GM23338 (cell line): ENCODE data around the gene ADCY6. TPM values are rescaled to one million over a fixed set of nuclear protein-coding genes. Genes with fewer than 3 reads are reported as not detected.

Source experiments
- ATAC-seq: fragments of 200-7000 bp; cut with Tn5 transposase; 3 replicates; pipeline ENCODE4 v1.9.1; 2020
- DNase-seq: peaks from one replicate; pipeline ENCODE4 v3.0.0-alpha.2; 2015; ENCODE audit warnings: low spot score
- H2AFZ ChIP-seq: fragments of 200-600 bp; sonication (generic); 2 replicates; pipeline ENCODE4 v1.8.0; 2016; ENCODE audit warnings: antibody characterized with exemption, mild to moderate bottlenecking, moderate library complexity
- H3F3A ChIP-seq: fragments of 200-600 bp; sonication (generic); replicated peaks from 2 replicates; pipeline ENCODE4 v1.8.0; 2017; ENCODE audit warnings: antibody characterized with exemption, mixed run types, low read depth
- H3K27ac ChIP-seq: fragments of 200-600 bp; sonication (generic); 2 replicates; pipeline ENCODE4 v1.6.1; 2016; ENCODE audit warnings: low read depth
- H3K27me3 ChIP-seq: fragments of 200-600 bp; sonication (generic); 2 replicates; pipeline ENCODE4 v1.8.0; 2016; ENCODE audit warnings: mild to moderate bottlenecking, mixed run types, moderate library complexity; ENCODE audit not compliant: insufficient read depth
- H3K36me3 ChIP-seq: fragments of 200-600 bp; sonication (generic); 2 replicates; pipeline ENCODE4 v1.8.0; 2016; ENCODE audit warnings: mild to moderate bottlenecking; ENCODE audit not compliant: insufficient read depth
- H3K4me1 ChIP-seq: fragments of 200-600 bp; sonication (generic); 2 replicates; pipeline ENCODE4 v1.8.0; 2016; ENCODE audit warnings: mild to moderate bottlenecking, moderate library complexity; ENCODE audit not compliant: insufficient read depth
- H3K4me2 ChIP-seq: fragments of 200-600 bp; sonication (generic); 2 replicates; pipeline ENCODE4 v1.7.1; 2017; ENCODE audit warnings: mixed run types
- H3K4me3 ChIP-seq: fragments of 200-600 bp; sonication (generic); 2 replicates; pipeline ENCODE4 v1.6.1; 2016; ENCODE audit warnings: mixed run types
- H3K79me2 ChIP-seq: fragments of 200-600 bp; sonication (generic); replicated peaks from 2 replicates; pipeline ENCODE4 v1.8.0; 2017; ENCODE audit warnings: mild to moderate bottlenecking; ENCODE audit not compliant: insufficient read depth
- H3K9me2 ChIP-seq: fragments of 200-600 bp; sonication (generic); 2 replicates; pipeline ENCODE4 v1.8.0; 2017; ENCODE audit not compliant: insufficient read depth
- H4K20me1 ChIP-seq: fragments of 200-600 bp; sonication (generic); replicated peaks from 2 replicates; pipeline ENCODE4 v1.8.0; 2017; ENCODE audit warnings: mild to moderate bottlenecking; ENCODE audit not compliant: insufficient read depth
- H3K27ac Mint-ChIP-seq: 2 replicates; pipeline ENCODE4 v1.8.0; 2020; ENCODE audit warnings: inconsistent platforms, mild to moderate bottlenecking, moderate library complexity, mixed read lengths
- H3K27me3 Mint-ChIP-seq: 3 replicates; pipeline ENCODE4 v1.8.0; 2022; ENCODE audit warnings: low read depth, mild to moderate bottlenecking, moderate library complexity, mixed read lengths, inconsistent platforms; ENCODE audit not compliant: insufficient read depth, poor library complexity
- H3K36me3 Mint-ChIP-seq: 3 replicates; pipeline ENCODE4 v1.8.0; 2021; ENCODE audit warnings: low read depth, mild to moderate bottlenecking, inconsistent platforms, moderate library complexity, mixed read lengths
- H3K4me1 Mint-ChIP-seq: 3 replicates; pipeline ENCODE4 v1.8.0; 2020; ENCODE audit warnings: mild to moderate bottlenecking, inconsistent platforms, mixed read lengths
- H3K4me3 Mint-ChIP-seq: 3 replicates; pipeline ENCODE4 v1.8.0; 2021; ENCODE audit warnings: moderate library complexity, mild to moderate bottlenecking, inconsistent platforms, mixed read lengths
- H3K9me3 Mint-ChIP-seq: 3 replicates; pipeline ENCODE4 v1.8.0; 2020; ENCODE audit warnings: moderate library complexity, mild to moderate bottlenecking, inconsistent platforms, mixed read lengths
- EZH2 ChIP-seq: fragments of 200-600 bp; sonication (generic); IDR thresholded peaks from one replicate; pipeline ENCODE4 v1.8.0; 2017; ENCODE audit warnings: antibody characterized with exemption, mild to moderate bottlenecking, low read depth; ENCODE audit not compliant: unreplicated experiment
- EZH2phosphoT487 ChIP-seq: fragments of 200-600 bp; sonication (generic); IDR thresholded peaks from one replicate; pipeline ENCODE4 v1.8.1; 2018; ENCODE audit warnings: antibody characterized with exemption; ENCODE audit not compliant: unreplicated experiment
- JUNB ChIP-seq: IDR thresholded peaks from one replicate; pipeline ENCODE4 v1.6.1; 2016; ENCODE audit warnings: antibody characterized with exemption; ENCODE audit not compliant: unreplicated experiment
- NANOG ChIP-seq: IDR thresholded peaks from 2 replicates; pipeline ENCODE4 v1.6.1; 2016; ENCODE audit warnings: antibody characterized with exemption, borderline replicate concordance
- POLR2AphosphoS5 ChIP-seq: IDR thresholded peaks from 2 replicates; pipeline ENCODE4 v1.6.1; 2016; ENCODE audit warnings: antibody characterized with exemption, low read depth
- STAT1 ChIP-seq: IDR thresholded peaks from one replicate; pipeline ENCODE4 v1.6.1; 2016; ENCODE audit warnings: antibody characterized with exemption; ENCODE audit not compliant: unreplicated experiment
- ZNF114 ChIP-seq: fragments of 250-450 bp; sonication (Bioruptor Pico); IDR thresholded peaks from 2 replicates; pipeline ENCODE4 v1.5.0; 2020; ENCODE audit warnings: mild to moderate bottlenecking, moderate library complexity
- ZNF331 ChIP-seq: fragments of 250-450 bp; sonication (Bioruptor Pico); IDR thresholded peaks from 2 replicates; pipeline ENCODE4 v1.5.0; 2020; ENCODE audit warnings: low read depth, mild to moderate bottlenecking, moderate library complexity
- polyA plus RNA-seq: library from polyadenylated mRNA; unstranded; fragments of >200 nt; fragmentation: Nextera tagmentation; extraction: Ambion mirVana; gene quantifications from 2 replicates; pipeline ENCODE4 v1.2.1, GENCODE V29; 2016
- total RNA-seq: library from RNA; depleted of rRNA; stranded (reverse); fragments of >200 nt; shearing (Covaris generic); gene quantifications from 2 replicates; pipeline ENCODE4 v1.2.3, GENCODE V29; 2014
- TF ChIP-seq, protein P1 (sequence below): IDR thresholded peaks from 2 replicates; pipeline ENCODE4 v1.6.1; 2016; ENCODE audit warnings: antibody characterized with exemption
- TF ChIP-seq, protein P2 (sequence below): IDR thresholded peaks from one replicate; pipeline ENCODE4 v1.6.1; 2018; ENCODE audit warnings: antibody characterized with exemption; ENCODE audit not compliant: unreplicated experiment
- TF ChIP-seq, protein P3 (sequence below), 2 experiments: fragments of 200-600 bp in 1 of 2; sonication (generic) in 1 of 2; conservative IDR thresholded peaks; 2 replicates each; pipeline versions ENCODE4 v1.5.1 to v1.6.1; 2016 to 2017; ENCODE audit warnings: antibody characterized with exemption in 2 of 2, low read depth in 2 of 2, mild to moderate bottlenecking in 2 of 2, moderate library complexity in 1 of 2

Gene ADCY6
- total and polyA plus RNA-seq, 2 experiments from 2014 or later = 1.0 to 16.5 TPM

DNA sequence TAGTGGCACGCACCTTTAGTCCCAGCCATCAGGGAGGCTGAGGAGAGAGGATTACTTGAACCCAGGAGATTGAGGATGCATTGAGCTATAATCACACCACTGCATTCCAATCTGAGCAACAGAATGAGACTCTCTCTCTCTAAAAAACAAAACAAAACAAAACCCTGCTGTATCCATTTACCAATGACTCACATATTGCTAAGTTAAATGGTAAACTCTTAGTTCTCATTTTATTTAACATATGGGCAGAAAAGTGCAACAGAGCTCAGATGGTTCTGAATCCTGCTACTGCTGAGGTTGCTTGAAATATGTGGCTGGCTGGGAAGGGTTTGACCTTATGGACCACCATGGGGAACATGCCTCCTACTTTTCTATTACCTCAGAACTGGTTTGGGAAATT is 38.7 kb downstream of the ADCY6 start:
- Histone ChIP-seq H3K4me2 (no peak overlapping the region), H3K27ac (no peak overlapping the region), H3K4me3 (no peak overlapping the region), H4K20me1 (no peaks in the 10 kb centered on the region), H3F3A (no peaks in the 10 kb centered on the region), H3K4me1 (no peaks in the 10 kb centered on the region), H3K27me3 (no peaks in the 10 kb centered on the region), H3K79me2 (no peaks in the 10 kb centered on the region), H2AFZ (no peak overlapping the region), H3K9me2 (no peaks in the 10 kb centered on the region), H3K36me3 (no peaks in the 10 kb centered on the region)
- TF ChIP-seq EZH2phosphoT487 = no peak
- no peak for TF ChIP-seq NANOG
- TF ChIP-seq, protein P1, sequence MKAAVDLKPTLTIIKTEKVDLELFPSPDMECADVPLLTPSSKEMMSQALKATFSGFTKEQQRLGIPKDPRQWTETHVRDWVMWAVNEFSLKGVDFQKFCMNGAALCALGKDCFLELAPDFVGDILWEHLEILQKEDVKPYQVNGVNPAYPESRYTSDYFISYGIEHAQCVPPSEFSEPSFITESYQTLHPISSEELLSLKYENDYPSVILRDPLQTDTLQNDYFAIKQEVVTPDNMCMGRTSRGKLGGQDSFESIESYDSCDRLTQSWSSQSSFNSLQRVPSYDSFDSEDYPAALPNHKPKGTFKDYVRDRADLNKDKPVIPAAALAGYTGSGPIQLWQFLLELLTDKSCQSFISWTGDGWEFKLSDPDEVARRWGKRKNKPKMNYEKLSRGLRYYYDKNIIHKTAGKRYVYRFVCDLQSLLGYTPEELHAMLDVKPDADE = no peak
- no peak for TF ChIP-seq EZH2
- TF ChIP-seq, protein P2, sequence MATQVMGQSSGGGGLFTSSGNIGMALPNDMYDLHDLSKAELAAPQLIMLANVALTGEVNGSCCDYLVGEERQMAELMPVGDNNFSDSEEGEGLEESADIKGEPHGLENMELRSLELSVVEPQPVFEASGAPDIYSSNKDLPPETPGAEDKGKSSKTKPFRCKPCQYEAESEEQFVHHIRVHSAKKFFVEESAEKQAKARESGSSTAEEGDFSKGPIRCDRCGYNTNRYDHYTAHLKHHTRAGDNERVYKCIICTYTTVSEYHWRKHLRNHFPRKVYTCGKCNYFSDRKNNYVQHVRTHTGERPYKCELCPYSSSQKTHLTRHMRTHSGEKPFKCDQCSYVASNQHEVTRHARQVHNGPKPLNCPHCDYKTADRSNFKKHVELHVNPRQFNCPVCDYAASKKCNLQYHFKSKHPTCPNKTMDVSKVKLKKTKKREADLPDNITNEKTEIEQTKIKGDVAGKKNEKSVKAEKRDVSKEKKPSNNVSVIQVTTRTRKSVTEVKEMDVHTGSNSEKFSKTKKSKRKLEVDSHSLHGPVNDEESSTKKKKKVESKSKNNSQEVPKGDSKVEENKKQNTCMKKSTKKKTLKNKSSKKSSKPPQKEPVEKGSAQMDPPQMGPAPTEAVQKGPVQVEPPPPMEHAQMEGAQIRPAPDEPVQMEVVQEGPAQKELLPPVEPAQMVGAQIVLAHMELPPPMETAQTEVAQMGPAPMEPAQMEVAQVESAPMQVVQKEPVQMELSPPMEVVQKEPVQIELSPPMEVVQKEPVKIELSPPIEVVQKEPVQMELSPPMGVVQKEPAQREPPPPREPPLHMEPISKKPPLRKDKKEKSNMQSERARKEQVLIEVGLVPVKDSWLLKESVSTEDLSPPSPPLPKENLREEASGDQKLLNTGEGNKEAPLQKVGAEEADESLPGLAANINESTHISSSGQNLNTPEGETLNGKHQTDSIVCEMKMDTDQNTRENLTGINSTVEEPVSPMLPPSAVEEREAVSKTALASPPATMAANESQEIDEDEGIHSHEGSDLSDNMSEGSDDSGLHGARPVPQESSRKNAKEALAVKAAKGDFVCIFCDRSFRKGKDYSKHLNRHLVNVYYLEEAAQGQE = no peak
- TF ChIP-seq ZNF331 = no peak
- Mint-ChIP-seq H3K9me3 (no peaks in the 10 kb centered on the region), H3K4me1 (no peaks in the 10 kb centered on the region), H3K27ac (no peak overlapping the region), H3K4me3 (no peak overlapping the region), H3K36me3 (no peaks in the 10 kb centered on the region), H3K27me3 (peaks cover 2% of the 10 kb centered on the region)
- no peak for ATAC-seq
- no peak for DNase-seq

DNA sequence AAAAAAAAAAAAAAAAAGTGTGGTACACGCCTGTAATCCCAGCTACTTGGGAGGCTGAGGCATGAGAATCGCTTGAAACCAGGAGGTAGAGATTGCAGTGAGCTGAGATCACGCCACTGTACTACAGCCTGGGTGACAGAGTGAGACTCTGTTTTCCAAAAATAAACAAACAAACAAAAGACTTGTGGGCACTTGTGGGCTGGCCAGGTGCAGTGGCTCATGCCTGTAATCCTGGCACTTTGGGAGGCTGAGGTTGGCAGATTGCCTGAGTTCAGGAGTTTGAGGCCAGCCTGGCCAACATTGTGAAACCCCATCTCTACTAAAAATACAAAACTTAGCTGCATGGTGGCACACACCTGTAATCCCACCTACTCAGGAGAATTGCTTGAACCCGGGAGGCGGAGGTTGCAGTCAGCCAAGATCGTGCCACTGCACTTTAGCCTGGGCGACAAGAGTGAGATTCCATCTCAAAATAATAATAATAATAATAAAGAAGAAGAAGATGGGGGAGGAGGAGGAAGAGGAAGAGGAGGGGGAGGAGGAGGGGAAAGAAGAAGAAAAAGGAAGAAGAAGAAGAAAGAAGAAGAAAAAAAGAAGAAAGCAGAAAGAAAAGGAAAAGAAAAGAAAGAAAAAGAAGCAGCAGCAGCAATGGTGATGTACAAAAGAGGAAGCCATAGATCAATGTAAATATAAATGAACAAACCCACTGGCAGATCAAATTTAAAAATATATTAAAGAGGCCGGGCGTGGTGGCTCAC is 44.5 kb downstream of the ADCY6 start:
- no peaks in the 10 kb centered on the region for H3K27me3 Mint-ChIP-seq
- DNase-seq (no peak), ATAC-seq (no peak)
- no peaks in the 10 kb centered on the region for H4K20me1 ChIP-seq
- no peaks in the 10 kb centered on the region for H3K36me3 ChIP-seq
- H2AFZ ChIP-seq = no peak overlapping the region
- H3K9me2 ChIP-seq = no peaks in the 10 kb centered on the region
- no peak overlapping the region for H3K27ac ChIP-seq
- no peaks in the 10 kb centered on the region for H3K36me3 Mint-ChIP-seq
- no peak overlapping the region for H3K4me3 ChIP-seq
- no peaks in the 10 kb centered on the region for H3K27me3 ChIP-seq
- no peaks in the 10 kb centered on the region for H3K4me1 Mint-ChIP-seq
- no peaks in the 10 kb centered on the region for H3K79me2 ChIP-seq
- no peaks in the 10 kb centered on the region for H3F3A ChIP-seq
- no peaks in the 10 kb centered on the region for H3K9me3 Mint-ChIP-seq
- H3K27ac Mint-ChIP-seq = no peak overlapping the region
- H3K4me2 ChIP-seq = no peak overlapping the region
- no peak overlapping the region for H3K4me3 Mint-ChIP-seq
- TF ChIP-seq STAT1 (no peak), NANOG (no peak), ZNF114 (no peak), JUNB (no peak), POLR2AphosphoS5 (no peak)
- TF ChIP-seq, protein P1 = no peak
- TF ChIP-seq, protein P3, sequence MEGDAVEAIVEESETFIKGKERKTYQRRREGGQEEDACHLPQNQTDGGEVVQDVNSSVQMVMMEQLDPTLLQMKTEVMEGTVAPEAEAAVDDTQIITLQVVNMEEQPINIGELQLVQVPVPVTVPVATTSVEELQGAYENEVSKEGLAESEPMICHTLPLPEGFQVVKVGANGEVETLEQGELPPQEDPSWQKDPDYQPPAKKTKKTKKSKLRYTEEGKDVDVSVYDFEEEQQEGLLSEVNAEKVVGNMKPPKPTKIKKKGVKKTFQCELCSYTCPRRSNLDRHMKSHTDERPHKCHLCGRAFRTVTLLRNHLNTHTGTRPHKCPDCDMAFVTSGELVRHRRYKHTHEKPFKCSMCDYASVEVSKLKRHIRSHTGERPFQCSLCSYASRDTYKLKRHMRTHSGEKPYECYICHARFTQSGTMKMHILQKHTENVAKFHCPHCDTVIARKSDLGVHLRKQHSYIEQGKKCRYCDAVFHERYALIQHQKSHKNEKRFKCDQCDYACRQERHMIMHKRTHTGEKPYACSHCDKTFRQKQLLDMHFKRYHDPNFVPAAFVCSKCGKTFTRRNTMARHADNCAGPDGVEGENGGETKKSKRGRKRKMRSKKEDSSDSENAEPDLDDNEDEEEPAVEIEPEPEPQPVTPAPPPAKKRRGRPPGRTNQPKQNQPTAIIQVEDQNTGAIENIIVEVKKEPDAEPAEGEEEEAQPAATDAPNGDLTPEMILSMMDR (conservative IDR thresholded peaks at IDR 0.05; ENCODE audit: low read depth in 2 of 2) = no peak
- H3K4me1 ChIP-seq = no peaks in the 10 kb centered on the region
